ENCODE results near the gene INSL3.

INSL3 gene

GRCh38 chr19:17821190-17821589, at the start of gene INSL3:
Gene INSL3 (minus strand): TSS chr19:17821519. CDS start chr19:17821506, 13 bp downstream.
- Histone ChIP-seq H3K27ac (no peak within 1 kb of the TSS), H3K4me1 (ENCODE audit: control insufficient read depth in 1 of 2, insufficient read depth in 1 of 2, low read depth in 1 of 2, low read length in 1 of 2) (no peaks in the 10 kb centered on the region), H3K27me3 (no peaks in the 10 kb centered on the region), H3K36me3 (peaks cover 10% of the 10 kb centered on the region), H3K9me3 (no peaks in the 10 kb centered on the region), H3K4me3 (ENCODE audit: low read depth in 1 of 2, low read length in 1 of 2) (no peak within 1 kb of the TSS)
- no peak for TF ChIP-seq CTCF (IDR thresholded peaks at IDR 0.05)

GRCh38 chr19:17869114-17869608, 47.8 kb upstream of the INSL3 start:
- no peak overlapping the region for H3K4me3 ChIP-seq (ENCODE audit: low read depth in 1 of 2, low read length in 1 of 2)
- H3K4me1 ChIP-seq (ENCODE audit: control insufficient read depth in 1 of 2, insufficient read depth in 1 of 2, low read depth in 1 of 2, low read length in 1 of 2), result peaks cover 28 to 29% of the 10 kb centered on the region in 2 experiments
- H3K27ac ChIP-seq, result no peak overlapping the region
- H3K36me3 ChIP-seq, result peaks cover 8% of the 10 kb centered on the region
- peaks cover 37% of the 10 kb centered on the region for H3K27me3 ChIP-seq
- no peaks in the 10 kb centered on the region for H3K9me3 ChIP-seq
- no peak for TF ChIP-seq CTCF (IDR thresholded peaks at IDR 0.05)

GRCh38 chr19:17868669-17869068, 47.4 kb upstream of the INSL3 start:
- no peak for TF ChIP-seq CTCF (IDR thresholded peaks at IDR 0.05)
- Histone ChIP-seq H3K36me3 (peaks cover 13% of the 10 kb centered on the region), H3K4me1 (ENCODE audit: control insufficient read depth in 1 of 2, insufficient read depth in 1 of 2, low read depth in 1 of 2, low read length in 1 of 2) (peaks cover 24% of the 10 kb centered on the region in 2 experiments), H3K4me3 (ENCODE audit: low read depth in 1 of 2, low read length in 1 of 2) (no peak overlapping the region), H3K27ac (no peak overlapping the region), H3K9me3 (no peaks in the 10 kb centered on the region), H3K27me3 (peaks cover 33% of the 10 kb centered on the region)

- Histone ChIP-seq H3K4me3 (ENCODE audit: low read depth in 1 of 2, low read length in 1 of 2) (no peak overlapping the region), H3K9me3 (no peaks in the 10 kb centered on the region), H3K36me3 (peaks cover 29% of the 10 kb centered on the region), H3K27ac (no peak overlapping the region), H3K4me1 (ENCODE audit: control insufficient read depth in 1 of 2, insufficient read depth in 1 of 2, low read depth in 1 of 2, low read length in 1 of 2) (peaks cover 7 to 9% of the 10 kb centered on the region in 2 experiments), H3K27me3 (peaks cover 16% of the 10 kb centered on the region)
- no peak for TF ChIP-seq CTCF (IDR thresholded peaks at IDR 0.05)
Measured at GRCh38 chr19:17866964-17867486, 45.7 kb upstream of the INSL3 start.

GRCh38 chr19:17866312-17866963, 45.1 kb upstream of the INSL3 start:
- peaks cover 1 to 4% of the 10 kb centered on the region in 2 experiments for H3K4me1 ChIP-seq (ENCODE audit: control insufficient read depth in 1 of 2, insufficient read depth in 1 of 2, low read depth in 1 of 2, low read length in 1 of 2)
- no peak overlapping the region for H3K4me3 ChIP-seq (ENCODE audit: low read depth in 1 of 2, low read length in 1 of 2)
- peaks cover 10% of the 10 kb centered on the region for H3K27me3 ChIP-seq
- H3K36me3 ChIP-seq, result peaks cover 32% of the 10 kb centered on the region
- no peak for TF ChIP-seq CTCF (IDR thresholded peaks at IDR 0.05)
- no peak overlapping the region for H3K27ac ChIP-seq
- H3K9me3 ChIP-seq, result no peaks in the 10 kb centered on the region

Data from neutrophil (primary cell).